ENCODE data around the gene CCDC195. TPM values are rescaled to one million over a fixed set of nuclear protein-coding genes. Genes with fewer than 3 reads are reported as not detected.

The CCDC195 gene
- total and polyA plus RNA-seq, 8 donors: not detected

- no peak for FAIRE-seq
- Histone ChIP-seq H3K4me1 (no peaks in the 10 kb centered on the region), H3K4me3 (no peak overlapping the region), H3K27ac (no peak overlapping the region), H3K36me3 (no peaks in the 10 kb centered on the region), H3K27me3 (no peaks in the 10 kb centered on the region), H3K9me3 (no peaks in the 10 kb centered on the region)
- no peak for TF ChIP-seq CTCF (IDR thresholded peaks at IDR 0.05)
- WGBS, 2 donors: 75% methylated on average over 3 of the region's 3 CpGs
- no peak for DNase-seq
- intact Hi-C loops (cut with DNase I): no loop called here
- no peak for ATAC-seq
These were observed 6.1 kb upstream of the CCDC195 start for GRCh38 chr2:224722250-224722649.

- intact Hi-C loops (cut with DNase I): no loop called here
- no peaks in the 10 kb centered on the region for H3K4me1 ChIP-seq
- ATAC-seq (no peak), FAIRE-seq (no peak), DNase-seq (no peak)
- 19 to 31% methylated on average over 2 of the region's 2 CpGs for WGBS, 2 donors
- no peak overlapping the region for H3K27ac ChIP-seq
- H3K36me3 ChIP-seq: no peaks in the 10 kb centered on the region
- no peak for TF ChIP-seq CTCF (IDR thresholded peaks at IDR 0.05)
- no peaks in the 10 kb centered on the region for H3K9me3 ChIP-seq
- H3K27me3 ChIP-seq: no peaks in the 10 kb centered on the region
- no peak overlapping the region for H3K4me3 ChIP-seq
These were observed 756 bp upstream of the CCDC195 start for GRCh38 chr2:224716921-224717320.

GRCh38 chr2:224711859-224712665 lies 4.1 kb downstream of the CCDC195 start:
- Histone ChIP-seq H3K36me3 (no peaks in the 10 kb centered on the region), H3K27ac (no peak overlapping the region), H3K27me3 (peaks cover 0 to 3% (median 0%) of the 10 kb centered on the region in 4 donors), H3K9me3 (no peaks in the 10 kb centered on the region), H3K4me1 (no peaks in the 10 kb centered on the region), H3K4me3 (no peak overlapping the region)
- no peak for TF ChIP-seq CTCF (IDR thresholded peaks at IDR 0.05)
- ATAC-seq (no peak), DNase-seq (no peak), FAIRE-seq (no peak)
- intact Hi-C loops (cut with DNase I): no loop called here
- 34 to 43% methylated on average over 10 of the region's 10 CpGs for WGBS, 2 donors

- Histone ChIP-seq H3K4me1 (no peaks in the 10 kb centered on the region), H3K36me3 (no peaks in the 10 kb centered on the region), H3K4me3 (no peak overlapping the region), H3K9me3 (no peaks in the 10 kb centered on the region), H3K27me3 (peaks cover 0 to 3% (median 0%) of the 10 kb centered on the region in 4 donors), H3K27ac (no peak overlapping the region)
- intact Hi-C loops (cut with DNase I): no loop called here
- no peak for FAIRE-seq
- 60 to 65% methylated on average over 3 of the region's 3 CpGs for WGBS, 2 donors
- DNase-seq: no peak
- no peak for ATAC-seq
- no peak for TF ChIP-seq CTCF (IDR thresholded peaks at IDR 0.05)
These were observed 4.8 kb downstream of the CCDC195 start for GRCh38 chr2:224711381-224711780.

- DNase-seq (no peak), FAIRE-seq (no peak), ATAC-seq (no peak)
- no peak overlapping the region for H3K4me3 ChIP-seq
- peaks cover 0 to 3% (median 0%) of the 10 kb centered on the region in 4 donors for H3K27me3 ChIP-seq
- no peak for TF ChIP-seq CTCF (IDR thresholded peaks at IDR 0.05)
- H3K9me3 ChIP-seq: no peaks in the 10 kb centered on the region
- no peaks in the 10 kb centered on the region for H3K36me3 ChIP-seq
- intact Hi-C loops (cut with DNase I): no loop called here
- H3K4me1 ChIP-seq: no peaks in the 10 kb centered on the region
- H3K27ac ChIP-seq: no peak overlapping the region
- 70 to 71% methylated on average over 3 of the region's 3 CpGs for WGBS, 2 donors
These were observed 6.9 kb downstream of the CCDC195 start for GRCh38 chr2:224709301-224709700.
